ENCODE measurements around the gene HACL1.

- TF ChIP-seq CTCF (IDR thresholded peaks at IDR 0.05) (no peak), NFATC4 (CRISPR knock-in tag; IDR thresholded peaks at IDR 0.05) (no peak), MLX (CRISPR knock-in tag; IDR thresholded peaks at IDR 0.05) (no peak), ETV6 (CRISPR knock-in tag; IDR thresholded peaks at IDR 0.05) (no peak), ERG (CRISPR knock-in tag; IDR thresholded peaks at IDR 0.05) (no peak), JUN (CRISPR knock-in tag; IDR thresholded peaks at IDR 0.05) (no peak), CREM (CRISPR knock-in tag; IDR thresholded peaks at IDR 0.05) (no peak), ZNF423 (CRISPR knock-in tag; IDR thresholded peaks at IDR 0.05) (no peak), MYBL2 (CRISPR knock-in tag; IDR thresholded peaks at IDR 0.05) (no peak), PRRX2 (CRISPR knock-in tag; IDR thresholded peaks at IDR 0.05) (no peak), ATF2 (CRISPR knock-in tag; IDR thresholded peaks at IDR 0.05; ENCODE audit: borderline replicate concordance, low read depth) (no peak), CREB1 (CRISPR knock-in tag; IDR thresholded peaks at IDR 0.05) (no peak), STAT6 (CRISPR knock-in tag; conservative IDR thresholded peaks at IDR 0.05; ENCODE audit: low read depth) (no peak)
These were observed 64.5 kb downstream of the HACL1 start for GRCh38 chr3:15536856-15537255.

Data from WTC11 (cell line).